Activated CD4-positive, alpha-beta T cell treated with anti-CD3 and anti-CD28 coated beads, Interleukin-2, amount 10 ng/mL, durations not matched to agents 24 days and 14 days (primary cell): ENCODE results near the gene KCNJ6. TPM values are rescaled to one million over a fixed set of nuclear protein-coding genes. Genes with fewer than 3 reads are reported as not detected.

Experiments used
- DNase-seq: peaks from one replicate; pipeline ENCODE4 v3.0.0; 2022
- H3K27ac Mint-ChIP-seq: one replicate; pipeline ENCODE4 v1.8.0; 2022; ENCODE audit warnings: mild to moderate bottlenecking, mixed read lengths
- H3K27me3 Mint-ChIP-seq: one replicate; pipeline ENCODE4 v1.8.0; 2022; ENCODE audit warnings: mixed read lengths
- H3K36me3 Mint-ChIP-seq: one replicate; pipeline ENCODE4 v1.8.0; 2022; ENCODE audit warnings: low read depth, mild to moderate bottlenecking, mixed read lengths
- H3K4me1 Mint-ChIP-seq: one replicate; pipeline ENCODE4 v1.8.0; 2021; ENCODE audit warnings: mixed read lengths
- H3K4me3 Mint-ChIP-seq: one replicate; pipeline ENCODE4 v1.8.0; 2022; ENCODE audit warnings: mild to moderate bottlenecking, moderate library complexity, mixed read lengths
- H3K9me3 Mint-ChIP-seq: one replicate; pipeline ENCODE4 v1.8.0; 2021; ENCODE audit warnings: mixed read lengths
- intact Hi-C: fragments of 100-400 bp; cut with micrococcal nuclease; formaldehyde crosslinking; loops from one replicate; pipeline ENCODE4 v1.15.1; 2023
- total RNA-seq: library from RNA; stranded (reverse); gene quantifications from 2 replicates; pipeline ENCODE4 v1.2.3, GENCODE V29; 2022

The KCNJ6 gene
- total RNA-seq, 1 donor from 2014 or later: not detected

DNA sequence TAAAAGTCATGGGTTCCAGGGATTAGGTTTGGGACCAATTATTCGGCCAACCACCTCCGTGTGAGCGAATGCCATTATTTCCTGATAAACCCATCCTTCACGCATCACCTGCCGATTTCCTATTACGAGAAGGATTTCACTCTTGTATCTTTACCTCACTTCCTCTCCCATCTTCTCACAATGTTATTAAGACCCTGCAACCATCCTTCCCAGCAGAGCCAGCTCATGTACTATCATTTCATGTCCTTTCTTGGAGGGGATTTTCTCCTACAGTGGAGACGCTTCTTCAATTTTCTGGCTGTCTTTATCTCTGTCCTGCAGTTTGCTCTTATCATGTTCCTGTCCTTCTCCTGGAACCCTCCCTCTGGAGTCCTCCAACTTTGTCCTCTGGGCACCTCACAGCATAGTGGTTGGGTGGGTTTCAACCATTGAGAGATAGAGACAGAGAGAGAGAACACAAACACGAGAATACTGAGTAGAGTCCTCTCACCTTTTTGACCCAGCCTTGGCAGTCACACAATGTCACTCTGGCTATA, 357.5 kb downstream of the KCNJ6 start:
- Mint-ChIP-seq H3K4me1 (peaks cover 4% of the 10 kb centered on the region), H3K36me3 (no peaks in the 10 kb centered on the region), H3K4me3 (no peak overlapping the region), H3K27ac (no peak overlapping the region), H3K9me3 (no peaks in the 10 kb centered on the region), H3K27me3 (peaks cover 1% of the 10 kb centered on the region)
- no peak for DNase-seq
- intact Hi-C loops: no loop called here
